HK-2 (cell line): Measurements from ENCODE around the gene CASP1.
"Not testable (repeated sequence)": the region's sequence is repeated elsewhere in the genome, so short reads cannot be mapped to it uniquely, and the experiment has no call there.

Source experiments
- DNase-seq: peaks from one replicate; pipeline ENCODE4 v3.0.0-alpha.2; 2018; ENCODE audit not compliant: unreplicated experiment

The CASP1 gene

GRCh38 chr11:105034813-105035620, at the start of gene CASP1:
TSS of gene CASP1 (minus strand) at chr11:105035144. CDS start at chr11:105035113, 31 bp downstream.
- DNase-seq: no peak

- DNase-seq: no peak
Observed at GRCh38 chr11:105081412-105082150, 46.6 kb upstream of the CASP1 start.

- not testable (repeated sequence) for DNase-seq
Observed at GRCh38 chr11:105080171-105080906, 45.4 kb upstream of the CASP1 start.

- no peak for DNase-seq
Observed at GRCh38 chr11:105078283-105078682, 43.3 kb upstream of the CASP1 start.

- DNase-seq: not testable (repeated sequence)
Observed at GRCh38 chr11:105077141-105077790, 42.3 kb upstream of the CASP1 start.

GRCh38 chr11:105074166-105074530, 39.2 kb upstream of the CASP1 start:
- no peak for DNase-seq

GRCh38 chr11:105073456-105074165, 38.7 kb upstream of the CASP1 start:
- no peak for DNase-seq

- not testable (repeated sequence) for DNase-seq
Observed at GRCh38 chr11:105072080-105072479, 37.1 kb upstream of the CASP1 start.

- no peak for DNase-seq
Observed at GRCh38 chr11:105071089-105071732, 36.3 kb upstream of the CASP1 start.

- DNase-seq: no peak
Observed at GRCh38 chr11:105070306-105070705, 35.4 kb upstream of the CASP1 start.

- DNase-seq: not testable (repeated sequence)
Observed at GRCh38 chr11:105069749-105070148, 34.8 kb upstream of the CASP1 start.

GRCh38 chr11:105063245-105063941, 28.4 kb upstream of the CASP1 start:
- DNase-seq: not testable (repeated sequence)

GRCh38 chr11:105057432-105057831, 22.5 kb upstream of the CASP1 start:
- no peak for DNase-seq

GRCh38 chr11:105056446-105056845, 21.5 kb upstream of the CASP1 start:
- no peak for DNase-seq

- no peak for DNase-seq
Observed at GRCh38 chr11:105054723-105055493, 20.0 kb upstream of the CASP1 start.

- no peak for DNase-seq
Observed at GRCh38 chr11:105052487-105052886, 17.5 kb upstream of the CASP1 start.

GRCh38 chr11:105051559-105051958, 16.6 kb upstream of the CASP1 start:
- no peak for DNase-seq

- no peak for DNase-seq
Observed at GRCh38 chr11:105049481-105049880, 14.5 kb upstream of the CASP1 start.

GRCh38 chr11:105046898-105047579, 12.1 kb upstream of the CASP1 start:
- no peak for DNase-seq
